ENCODE measurements around the gene CAMK2D. TPM values are rescaled to one million over a fixed set of nuclear protein-coding genes. Genes with fewer than 3 reads are reported as not detected.
"Not testable (repeated sequence)": the region's sequence is repeated elsewhere in the genome, so short reads cannot be mapped to it uniquely, and the experiment has no call there.

The CAMK2D gene
- total RNA-seq: 125 TPM
- polyA plus RNA-seq: 33.8 TPM

- DNase-seq (ENCODE audit: extremely low spot score): peak; percentile 89
- WGBS: under 1% methylated on average over 49 of the region's 50 CpGs
- Histone ChIP-seq H3K4me1 (ENCODE audit: insufficient read depth) (no peaks in the 10 kb centered on the region), H3K4me3 (ENCODE audit: low read depth, low read length) (peak within 1 kb of the TSS; percentile 65), H3K27ac (ENCODE audit: low read depth) (peak within 1 kb of the TSS; percentile 99), H3K36me3 (ENCODE audit: insufficient read depth) (no peaks in the 10 kb centered on the region)
These were observed at the start of gene CAMK2D for GRCh38 chr4:113761620-113762185. TSS of gene CAMK2D (minus strand) at chr4:113761738. CDS start at chr4:113761068, 670 bp downstream.

GRCh38 chr4:113810906-113811305 is 49.4 kb upstream of the CAMK2D start:
- no peaks in the 10 kb centered on the region for H3K36me3 ChIP-seq (ENCODE audit: insufficient read depth)
- H3K27ac ChIP-seq (ENCODE audit: low read depth): no peak overlapping the region
- 71% methylated on average over 2 of the region's 2 CpGs for WGBS
- H3K4me3 ChIP-seq (ENCODE audit: low read depth, low read length): no peak overlapping the region
- DNase-seq (ENCODE audit: extremely low spot score): no peak
- no peaks in the 10 kb centered on the region for H3K4me1 ChIP-seq (ENCODE audit: insufficient read depth)

- H3K4me1 ChIP-seq (ENCODE audit: insufficient read depth): no peaks in the 10 kb centered on the region
- H3K4me3 ChIP-seq (ENCODE audit: low read depth, low read length): no peak overlapping the region
- no peak overlapping the region for H3K27ac ChIP-seq (ENCODE audit: low read depth)
- H3K36me3 ChIP-seq (ENCODE audit: insufficient read depth): no peaks in the 10 kb centered on the region
- WGBS: 86% methylated on average over 5 of the region's 5 CpGs
- DNase-seq (ENCODE audit: extremely low spot score): no peak
These were observed 47.8 kb upstream of the CAMK2D start for GRCh38 chr4:113809311-113809710.

GRCh38 chr4:113806850-113807249 is 45.3 kb upstream of the CAMK2D start:
- no peaks in the 10 kb centered on the region for H3K36me3 ChIP-seq (ENCODE audit: insufficient read depth)
- no peak for DNase-seq (ENCODE audit: extremely low spot score)
- no peak overlapping the region for H3K4me3 ChIP-seq (ENCODE audit: low read depth, low read length)
- no peak overlapping the region for H3K27ac ChIP-seq (ENCODE audit: low read depth)
- no peaks in the 10 kb centered on the region for H3K4me1 ChIP-seq (ENCODE audit: insufficient read depth)

GRCh38 chr4:113801882-113802281 is 40.3 kb upstream of the CAMK2D start:
- DNase-seq (ENCODE audit: extremely low spot score): no peak
- H3K27ac ChIP-seq (ENCODE audit: low read depth): no peak overlapping the region
- H3K4me1 ChIP-seq (ENCODE audit: insufficient read depth): no peaks in the 10 kb centered on the region
- H3K36me3 ChIP-seq (ENCODE audit: insufficient read depth): no peaks in the 10 kb centered on the region
- H3K4me3 ChIP-seq (ENCODE audit: low read depth, low read length): no peak overlapping the region

GRCh38 chr4:113796381-113796780 is 34.8 kb upstream of the CAMK2D start:
- H3K27ac ChIP-seq (ENCODE audit: low read depth); H3K4me1 ChIP-seq (ENCODE audit: insufficient read depth); H3K36me3 ChIP-seq (ENCODE audit: insufficient read depth); DNase-seq (ENCODE audit: extremely low spot score); H3K4me3 ChIP-seq (ENCODE audit: low read depth, low read length): not testable (repeated sequence)
- WGBS: 97% methylated on average over 24 of the region's 24 CpGs

- WGBS: 70% methylated on average over 1 of the region's 1 CpG
- DNase-seq (ENCODE audit: extremely low spot score): no peak
- Histone ChIP-seq H3K4me1 (ENCODE audit: insufficient read depth) (no peaks in the 10 kb centered on the region), H3K27ac (ENCODE audit: low read depth) (no peak overlapping the region), H3K4me3 (ENCODE audit: low read depth, low read length) (no peak overlapping the region), H3K36me3 (ENCODE audit: insufficient read depth) (no peaks in the 10 kb centered on the region)
These were observed 28.9 kb upstream of the CAMK2D start for GRCh38 chr4:113790478-113790877.

- H3K4me1 ChIP-seq (ENCODE audit: insufficient read depth): no peaks in the 10 kb centered on the region
- no peak overlapping the region for H3K4me3 ChIP-seq (ENCODE audit: low read depth, low read length)
- DNase-seq (ENCODE audit: extremely low spot score): no peak
- H3K36me3 ChIP-seq (ENCODE audit: insufficient read depth): no peaks in the 10 kb centered on the region
- H3K27ac ChIP-seq (ENCODE audit: low read depth): no peak overlapping the region
These were observed 27.4 kb upstream of the CAMK2D start for GRCh38 chr4:113788888-113789287.

- no peaks in the 10 kb centered on the region for H3K4me1 ChIP-seq (ENCODE audit: insufficient read depth)
- WGBS: 85% methylated on average over 2 of the region's 2 CpGs
- no peak overlapping the region for H3K4me3 ChIP-seq (ENCODE audit: low read depth, low read length)
These were observed 24.2 kb upstream of the CAMK2D start for GRCh38 chr4:113785781-113786180.

GRCh38 chr4:113784497-113785250 is 23.1 kb upstream of the CAMK2D start:
- Histone ChIP-seq H3K27ac (ENCODE audit: low read depth) (no peak overlapping the region), H3K4me3 (ENCODE audit: low read depth, low read length) (no peak overlapping the region), H3K36me3 (ENCODE audit: insufficient read depth) (no peaks in the 10 kb centered on the region), H3K4me1 (ENCODE audit: insufficient read depth) (no peaks in the 10 kb centered on the region)
- DNase-seq (ENCODE audit: extremely low spot score): no peak
- 62% methylated on average over 2 of the region's 2 CpGs for WGBS

More at GRCh38 chr4:113785781-113786180, 24.2 kb upstream of the CAMK2D start:
- Histone ChIP-seq H3K36me3 (ENCODE audit: insufficient read depth) (no peaks in the 10 kb centered on the region), H3K27ac (ENCODE audit: low read depth) (no peak overlapping the region)
- no peak for DNase-seq (ENCODE audit: extremely low spot score)

- H3K4me3 ChIP-seq (ENCODE audit: low read depth, low read length): no peak overlapping the region
- H3K36me3 ChIP-seq (ENCODE audit: insufficient read depth): no peaks in the 10 kb centered on the region
- H3K4me1 ChIP-seq (ENCODE audit: insufficient read depth): no peaks in the 10 kb centered on the region
- no peak overlapping the region for H3K27ac ChIP-seq (ENCODE audit: low read depth)
- 79% methylated on average over 6 of the region's 6 CpGs for WGBS
- DNase-seq (ENCODE audit: extremely low spot score): no peak
These were observed 22.2 kb upstream of the CAMK2D start for GRCh38 chr4:113783701-113784100.

- no peaks in the 10 kb centered on the region for H3K4me1 ChIP-seq (ENCODE audit: insufficient read depth)
- no peak overlapping the region for H3K4me3 ChIP-seq (ENCODE audit: low read depth, low read length)
- no peak for DNase-seq (ENCODE audit: extremely low spot score)
- 95% methylated on average over 2 of the region's 2 CpGs for WGBS
- H3K27ac ChIP-seq (ENCODE audit: low read depth): no peak overlapping the region
- no peaks in the 10 kb centered on the region for H3K36me3 ChIP-seq (ENCODE audit: insufficient read depth)
These were observed 21.8 kb upstream of the CAMK2D start for GRCh38 chr4:113783289-113783688.

GRCh38 chr4:113781439-113782040 is 20.0 kb upstream of the CAMK2D start:
- DNase-seq (ENCODE audit: extremely low spot score): no peak
- H3K36me3 ChIP-seq (ENCODE audit: insufficient read depth): no peaks in the 10 kb centered on the region
- no peak overlapping the region for H3K4me3 ChIP-seq (ENCODE audit: low read depth, low read length)
- 12% methylated on average over 2 of the region's 2 CpGs for WGBS
- H3K27ac ChIP-seq (ENCODE audit: low read depth): no peak overlapping the region
- no peaks in the 10 kb centered on the region for H3K4me1 ChIP-seq (ENCODE audit: insufficient read depth)

GRCh38 chr4:113776679-113777078 is 15.1 kb upstream of the CAMK2D start:
- Histone ChIP-seq H3K27ac (ENCODE audit: low read depth) (no peak overlapping the region), H3K4me1 (ENCODE audit: insufficient read depth) (no peaks in the 10 kb centered on the region), H3K4me3 (ENCODE audit: low read depth, low read length) (no peak overlapping the region), H3K36me3 (ENCODE audit: insufficient read depth) (no peaks in the 10 kb centered on the region)
- WGBS: 92% methylated on average over 11 of the region's 11 CpGs
- no peak for DNase-seq (ENCODE audit: extremely low spot score)
